OCI-LY1 (cell line): ENCODE measurements around the gene GULP1.

Experiments
- CTCF ChIP-seq: fragments of 200-600 bp; sonication (generic), shearing (Covaris generic); IDR thresholded peaks from 2 replicates; pipeline ENCODE4 v1.5.1; 2017; ENCODE audit warnings: mild to moderate bottlenecking, antibody characterized with exemption, low read length, moderate library complexity, mixed read lengths
- EZH2 ChIP-seq: fragments of 200-600 bp; sonication (generic), shearing (Covaris generic); IDR thresholded peaks from 2 replicates; pipeline ENCODE4 v1.8.0; 2017; ENCODE audit warnings: borderline replicate concordance, mixed run types, mild to moderate bottlenecking, antibody characterized with exemption, low read length, moderate library complexity, mixed read lengths

GRCh38 chr2:188353282-188353681 lies 61.6 kb downstream of the GULP1 start:
- TF ChIP-seq CTCF (no peak), EZH2 (no peak)
